ENCODE measurements around the gene DDX11. TPM values are rescaled to one million over a fixed set of nuclear protein-coding genes. Genes with fewer than 3 reads are reported as not detected.
"Not testable (repeated sequence)": the region's sequence is repeated elsewhere in the genome, so short reads cannot be mapped to it uniquely, and the experiment has no call there.

The DDX11 gene
- total RNA-seq, 1 experiment from 2014 or later = 191 TPM

DNA sequence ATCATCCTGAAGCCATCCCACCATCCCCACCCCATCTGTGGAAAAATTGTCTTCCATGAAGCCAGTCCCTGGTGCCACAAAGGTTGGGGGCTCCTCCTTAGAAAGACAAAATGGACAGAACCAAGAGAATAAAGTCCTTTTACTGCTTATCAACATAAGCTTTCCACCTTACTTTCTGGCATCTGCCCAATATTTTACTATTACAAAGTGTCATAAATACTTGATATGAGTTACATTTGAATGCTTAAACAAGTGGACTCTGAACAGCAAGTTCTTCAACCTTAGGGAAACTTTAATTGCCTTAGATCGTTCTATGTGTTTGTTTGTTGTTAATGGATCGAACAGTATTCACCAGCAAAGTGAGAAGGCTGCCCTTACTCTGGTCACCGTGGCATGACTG is 73.8 kb downstream of the DDX11 start:
- H3K9me3 ChIP-seq (ENCODE audit: insufficient read depth, low read depth); H3K79me2 ChIP-seq (ENCODE audit: low read depth); intact Hi-C loops (cut with micrococcal nuclease; ENCODE audit: unreplicated experiment); H3K9me2 ChIP-seq (ENCODE audit: insufficient read depth); H3K4me1 ChIP-seq (replicated peaks; ENCODE audit: insufficient read depth); H3K4me3 ChIP-seq; H3K36me3 ChIP-seq (ENCODE audit: low read depth); H3K4me2 ChIP-seq; H2AFZ ChIP-seq; H3K27me3 ChIP-seq (ENCODE audit: insufficient read depth, low read depth); H4K20me1 ChIP-seq (ENCODE audit: insufficient read depth); H3K27ac ChIP-seq; POLR2A ChIA-PET (ENCODE audit: unreplicated experiment); BruUV-seq (replicated peaks); DNase-seq; H3F3A ChIP-seq (ENCODE audit: insufficient read depth, low read depth); CTCF ChIA-PET: not testable (repeated sequence)

DNA sequence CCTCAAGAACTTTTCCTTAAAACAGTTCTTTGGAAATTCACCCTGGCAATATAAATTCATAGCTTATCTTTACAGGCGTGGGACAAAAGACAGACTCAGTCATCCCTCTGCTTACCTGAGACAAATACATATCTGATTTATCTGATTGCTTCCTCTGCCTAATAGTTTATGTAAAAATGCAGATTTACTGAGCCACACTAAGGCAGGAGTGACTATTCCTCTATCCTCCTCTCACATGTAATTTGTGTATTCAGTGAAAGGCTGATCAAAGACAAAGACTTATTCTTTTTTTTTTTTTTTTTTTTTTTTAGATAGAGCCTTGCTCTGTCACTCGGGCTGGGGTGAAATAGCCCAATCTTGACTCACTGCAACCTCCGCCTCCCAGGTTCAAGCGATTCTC is 77.1 kb downstream of the DDX11 start:
- CTCF ChIA-PET; POLR2A ChIA-PET (ENCODE audit: unreplicated experiment); DNase-seq; H3K9me3 ChIP-seq (ENCODE audit: insufficient read depth, low read depth); H3K27me3 ChIP-seq (ENCODE audit: insufficient read depth, low read depth); intact Hi-C loops (cut with micrococcal nuclease; ENCODE audit: unreplicated experiment); H3K36me3 ChIP-seq (ENCODE audit: low read depth); H3K27ac ChIP-seq; H3K9me2 ChIP-seq (ENCODE audit: insufficient read depth); H2AFZ ChIP-seq; H3K79me2 ChIP-seq (ENCODE audit: low read depth); H3F3A ChIP-seq (ENCODE audit: insufficient read depth, low read depth); H3K4me1 ChIP-seq (replicated peaks; ENCODE audit: insufficient read depth); BruUV-seq (replicated peaks); H3K4me3 ChIP-seq; H3K4me2 ChIP-seq; H4K20me1 ChIP-seq (ENCODE audit: insufficient read depth): not testable (repeated sequence)

Other genes with a start within 250 kb of the DDX11 start
- gene TSPAN11, start 147.1 kb upstream of the DDX11 start, total RNA-seq (2021) = not detected in 2 replicates